ENCODE results near the gene PPP2R5A. TPM values are rescaled to one million over a fixed set of nuclear protein-coding genes. Genes with fewer than 3 reads are reported as not detected.

Gene PPP2R5A
- total and polyA plus RNA-seq, 2 of the 13 experiments (the other 11 are each of a cell fraction or from before 2014, with no cell fraction given) = 22.0 to 31.4 TPM

DNA sequence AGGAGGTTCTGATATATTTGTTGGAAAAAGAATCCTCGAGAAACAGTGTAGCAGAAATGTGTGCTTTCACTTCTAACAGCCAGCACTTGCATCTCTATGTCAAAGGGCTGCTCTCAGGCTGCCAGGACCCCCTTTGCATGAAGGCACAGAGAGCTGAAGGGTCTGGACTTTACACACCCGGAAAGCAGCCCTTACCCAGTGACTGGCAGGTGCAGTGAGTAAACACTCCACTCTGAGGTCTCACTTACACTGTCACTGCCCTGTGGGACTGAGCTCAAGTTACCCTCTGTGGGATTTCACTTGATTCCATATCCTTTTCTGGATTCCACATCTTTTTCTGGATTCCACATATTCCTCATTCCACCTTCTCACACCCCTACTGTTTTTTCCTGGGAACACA, 40.8 kb upstream of the PPP2R5A start (continued):
- TF ChIP-seq, protein P1, sequence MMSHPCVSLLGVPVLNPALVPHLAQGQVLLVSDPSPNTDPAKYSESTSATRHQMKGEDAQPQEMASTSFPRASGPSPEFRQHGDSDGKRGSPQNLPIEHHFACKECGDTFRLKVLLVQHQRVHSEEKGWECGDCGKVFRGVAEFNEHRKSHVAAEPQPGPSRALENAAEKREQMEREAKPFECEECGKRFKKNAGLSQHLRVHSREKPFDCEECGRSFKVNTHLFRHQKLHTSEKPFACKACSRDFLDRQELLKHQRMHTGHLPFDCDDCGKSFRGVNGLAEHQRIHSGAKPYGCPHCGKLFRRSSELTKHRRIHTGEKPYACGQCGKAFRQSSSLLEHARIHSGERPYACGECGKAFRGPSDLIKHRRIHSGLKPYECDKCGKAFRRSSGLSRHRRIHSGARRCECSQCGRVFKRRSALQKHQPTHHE (CRISPR knock-in tag; IDR thresholded peaks at IDR 0.05; ENCODE audit: borderline replicate concordance) = no peak
- TF ChIP-seq EEA1 (CRISPR knock-in tag; IDR thresholded peaks at IDR 0.05; ENCODE audit: borderline replicate concordance) (no peak), NFKB2 (CRISPR knock-in tag; IDR thresholded peaks at IDR 0.05; ENCODE audit: borderline replicate concordance) (no peak), MXI1 (IDR thresholded peaks at IDR 0.05; ENCODE audit: borderline replicate concordance, low read depth, low read length) (no peak), PCBP1 (IDR thresholded peaks at IDR 0.05; ENCODE audit: borderline replicate concordance, low read depth, low read length) (no peak), XRCC5 (optimal IDR thresholded peaks at IDR 0.05; ENCODE audit: low read length) (no peak), HNF4G (IDR thresholded peaks at IDR 0.05; ENCODE audit: borderline replicate concordance, low read depth, low read length) (peak; percentile 44; the same call in 1 of the 2 replicates), HNF4G (CRISPR knock-in tag; IDR thresholded peaks at IDR 0.05; ENCODE audit: borderline replicate concordance, low read depth) (0 out of 2 replicates have a peak, but pooled peaks have one; percentile 29), KAT8 (CRISPR knock-in tag; IDR thresholded peaks at IDR 0.05) (peak; percentile 65; the same call in 1 of the 2 replicates), FOSL2 (CRISPR knock-in tag; IDR thresholded peaks at IDR 0.05) (peak; percentile 42), ZNF136 (CRISPR knock-in tag; IDR thresholded peaks at IDR 0.05; ENCODE audit: low read depth) (no peak), ARHGAP35 (CRISPR knock-in tag; IDR thresholded peaks at IDR 0.05; ENCODE audit: borderline replicate concordance) (no peak)
- TF ChIP-seq, protein P2, sequence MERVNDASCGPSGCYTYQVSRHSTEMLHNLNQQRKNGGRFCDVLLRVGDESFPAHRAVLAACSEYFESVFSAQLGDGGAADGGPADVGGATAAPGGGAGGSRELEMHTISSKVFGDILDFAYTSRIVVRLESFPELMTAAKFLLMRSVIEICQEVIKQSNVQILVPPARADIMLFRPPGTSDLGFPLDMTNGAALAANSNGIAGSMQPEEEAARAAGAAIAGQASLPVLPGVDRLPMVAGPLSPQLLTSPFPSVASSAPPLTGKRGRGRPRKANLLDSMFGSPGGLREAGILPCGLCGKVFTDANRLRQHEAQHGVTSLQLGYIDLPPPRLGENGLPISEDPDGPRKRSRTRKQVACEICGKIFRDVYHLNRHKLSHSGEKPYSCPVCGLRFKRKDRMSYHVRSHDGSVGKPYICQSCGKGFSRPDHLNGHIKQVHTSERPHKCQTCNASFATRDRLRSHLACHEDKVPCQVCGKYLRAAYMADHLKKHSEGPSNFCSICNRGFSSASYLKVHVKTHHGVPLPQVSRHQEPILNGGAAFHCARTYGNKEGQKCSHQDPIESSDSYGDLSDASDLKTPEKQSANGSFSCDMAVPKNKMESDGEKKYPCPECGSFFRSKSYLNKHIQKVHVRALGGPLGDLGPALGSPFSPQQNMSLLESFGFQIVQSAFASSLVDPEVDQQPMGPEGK (CRISPR knock-in tag; IDR thresholded peaks at IDR 0.05) = 0 out of 2 replicates have a peak, but pooled peaks have one; percentile 11
- TF ChIP-seq, protein P3, sequence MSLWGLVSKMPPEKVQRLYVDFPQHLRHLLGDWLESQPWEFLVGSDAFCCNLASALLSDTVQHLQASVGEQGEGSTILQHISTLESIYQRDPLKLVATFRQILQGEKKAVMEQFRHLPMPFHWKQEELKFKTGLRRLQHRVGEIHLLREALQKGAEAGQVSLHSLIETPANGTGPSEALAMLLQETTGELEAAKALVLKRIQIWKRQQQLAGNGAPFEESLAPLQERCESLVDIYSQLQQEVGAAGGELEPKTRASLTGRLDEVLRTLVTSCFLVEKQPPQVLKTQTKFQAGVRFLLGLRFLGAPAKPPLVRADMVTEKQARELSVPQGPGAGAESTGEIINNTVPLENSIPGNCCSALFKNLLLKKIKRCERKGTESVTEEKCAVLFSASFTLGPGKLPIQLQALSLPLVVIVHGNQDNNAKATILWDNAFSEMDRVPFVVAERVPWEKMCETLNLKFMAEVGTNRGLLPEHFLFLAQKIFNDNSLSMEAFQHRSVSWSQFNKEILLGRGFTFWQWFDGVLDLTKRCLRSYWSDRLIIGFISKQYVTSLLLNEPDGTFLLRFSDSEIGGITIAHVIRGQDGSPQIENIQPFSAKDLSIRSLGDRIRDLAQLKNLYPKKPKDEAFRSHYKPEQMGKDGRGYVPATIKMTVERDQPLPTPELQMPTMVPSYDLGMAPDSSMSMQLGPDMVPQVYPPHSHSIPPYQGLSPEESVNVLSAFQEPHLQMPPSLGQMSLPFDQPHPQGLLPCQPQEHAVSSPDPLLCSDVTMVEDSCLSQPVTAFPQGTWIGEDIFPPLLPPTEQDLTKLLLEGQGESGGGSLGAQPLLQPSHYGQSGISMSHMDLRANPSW (CRISPR knock-in tag; IDR thresholded peaks at IDR 0.05; ENCODE audit: borderline replicate concordance) = no peak
- TF ChIP-seq, protein P4, sequence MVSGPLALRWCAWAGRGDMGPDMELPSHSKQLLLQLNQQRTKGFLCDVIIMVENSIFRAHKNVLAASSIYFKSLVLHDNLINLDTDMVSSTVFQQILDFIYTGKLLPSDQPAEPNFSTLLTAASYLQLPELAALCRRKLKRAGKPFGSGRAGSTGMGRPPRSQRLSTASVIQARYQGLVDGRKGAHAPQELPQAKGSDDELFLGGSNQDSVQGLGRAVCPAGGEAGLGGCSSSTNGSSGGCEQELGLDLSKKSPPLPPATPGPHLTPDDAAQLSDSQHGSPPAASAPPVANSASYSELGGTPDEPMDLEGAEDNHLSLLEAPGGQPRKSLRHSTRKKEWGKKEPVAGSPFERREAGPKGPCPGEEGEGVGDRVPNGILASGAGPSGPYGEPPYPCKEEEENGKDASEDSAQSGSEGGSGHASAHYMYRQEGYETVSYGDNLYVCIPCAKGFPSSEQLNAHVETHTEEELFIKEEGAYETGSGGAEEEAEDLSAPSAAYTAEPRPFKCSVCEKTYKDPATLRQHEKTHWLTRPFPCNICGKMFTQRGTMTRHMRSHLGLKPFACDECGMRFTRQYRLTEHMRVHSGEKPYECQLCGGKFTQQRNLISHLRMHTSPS (CRISPR knock-in tag; IDR thresholded peaks at IDR 0.05; ENCODE audit: low read depth) = peak; percentile 75; the same call in 1 of the 2 replicates

Data from HepG2 (cell line).